Panc1 (cell line): ENCODE results near the gene RNF8. TPM values are rescaled to one million over a fixed set of nuclear protein-coding genes. Genes with fewer than 3 reads are reported as not detected.

Source experiments
- ATAC-seq: fragments of 200-7000 bp; cut with Tn5 transposase; 2 replicates; pipeline ENCODE4 v1.9.1; 2020; ENCODE audit warnings: mild to moderate bottlenecking, moderate library complexity
- BruUV-seq: library from RNA; stranded (reverse); fragments of 400-500 nt; replicated peaks from 2 replicates; lab custom pipeline; 2021; lab: Mats Ljungman, UMichigan
- CTCF ChIA-PET: fragments of 300-600 bp; sonication (Branson Sonifier 250); formaldehyde crosslinking; loops from one replicate; lab custom pipeline; 2022; ENCODE audit warnings: antibody characterized with exemption; lab: Charles Lee
- POLR2A ChIA-PET: fragments of 300-600 bp; sonication (Branson Sonifier 250); formaldehyde crosslinking; loops from one replicate; lab custom pipeline; 2022; ENCODE audit warnings: antibody characterized with exemption; lab: Charles Lee
- DNase-seq: peaks from one replicate; pipeline ENCODE4 v3.0.0-alpha.2; 2010; ENCODE audit warnings: low read depth, low spot score
- H3K27ac ChIP-seq: 2 replicates; pipeline ENCODE4 v1.5.1; 2011; ENCODE audit warnings: mild to moderate bottlenecking, low read length, inconsistent platforms
- H3K27me3 ChIP-seq: fragments of 200-500 bp; sonication (Bioruptor generic); 2 replicates; pipeline ENCODE4 v1.6.0; 2014; ENCODE audit warnings: low read length, inconsistent platforms; ENCODE audit not compliant: control insufficient read depth, insufficient read depth
- H3K36me3 ChIP-seq: fragments of 200-500 bp; sonication (Bioruptor generic); 2 replicates; pipeline ENCODE4 v1.5.1; 2014; ENCODE audit warnings: inconsistent platforms, mild to moderate bottlenecking, low read length, moderate library complexity; ENCODE audit not compliant: control insufficient read depth, insufficient read depth
- H3K4me1 ChIP-seq: 2 replicates; pipeline ENCODE4 v1.5.1; 2011; ENCODE audit warnings: inconsistent platforms, mild to moderate bottlenecking, low read length, moderate library complexity; ENCODE audit not compliant: control insufficient read depth, insufficient read depth
- H3K4me3 ChIP-seq, 2 experiments: 2 replicates each; pipeline ENCODE4 v1.5.1; 2011 to 2012; ENCODE audit warnings: low read depth in 2 of 2, low read length in 2 of 2, mild to moderate bottlenecking in 2 of 2, inconsistent platforms in 1 of 2, moderate library complexity in 1 of 2
- H3K9me3 ChIP-seq: fragments of 200-500 bp; sonication (Bioruptor generic); 2 replicates; pipeline ENCODE4 v1.5.1; 2014; ENCODE audit warnings: low read depth, mild to moderate bottlenecking, inconsistent platforms, low read length, moderate library complexity; ENCODE audit not compliant: control insufficient read depth, insufficient read depth
- POLR2AphosphoS5 ChIP-seq: IDR thresholded peaks from 2 replicates; pipeline ENCODE4 v1.6.1; 2012; ENCODE audit warnings: mild to moderate bottlenecking, low read depth, low read length, moderate library complexity
- SIN3A ChIP-seq: IDR thresholded peaks from 2 replicates; pipeline ENCODE4 v1.6.1; 2012; ENCODE audit warnings: low read depth, mild to moderate bottlenecking, low read length, moderate library complexity, borderline replicate concordance; ENCODE audit not compliant: insufficient read depth
- TCF7L2 ChIP-seq: IDR thresholded peaks from 2 replicates; pipeline ENCODE4 v1.6.1; 2011; ENCODE audit warnings: mild to moderate bottlenecking, low read depth, low read length, inconsistent platforms
- in situ Hi-C: cut with HindIII; loops from 2 replicates; pipeline ENCODE4 v1.10.0; 2016; ENCODE audit warnings: low sequenced_read_pairs, low pct_unique_long_range_greater_than_20kb
- intact Hi-C: fragments of 100-400 bp; cut with micrococcal nuclease; formaldehyde crosslinking; loops from one replicate; pipeline ENCODE4 v1.10.0; 2022; ENCODE audit not compliant: unreplicated experiment
- total RNA-seq: library from RNA; stranded (reverse); gene quantifications from one replicate; pipeline ENCODE4 v1.2.1, GENCODE V29; 2021; ENCODE audit not compliant: unreplicated experiment
- TF ChIP-seq, protein P1 (sequence below), 2 experiments: IDR thresholded peaks; 2 replicates each; pipeline ENCODE4 v1.6.1; 2011 to 2012; ENCODE audit warnings: low read depth in 2 of 2, control low read depth in 1 of 2, low read length in 1 of 2, mild to moderate bottlenecking in 1 of 2, moderate library complexity in 1 of 2; ENCODE audit not compliant: insufficient read depth in 1 of 2
- TF ChIP-seq, protein P2 (sequence below): fragments of 450-650 bp; IDR thresholded peaks from 2 replicates; pipeline ENCODE4 v1.5.1; 2017; ENCODE audit warnings: mild to moderate bottlenecking

The RNF8 gene
- total RNA-seq, 1 experiment from 2014 or later, result 21.1 TPM

- Histone ChIP-seq H3K9me3 (no peaks in the 10 kb centered on the region), H3K27ac (no peak overlapping the region), H3K36me3 (peaks cover 3% of the 10 kb centered on the region; the same call in 1 of the 2 replicates), H3K27me3 (no peaks in the 10 kb centered on the region), H3K4me1 (no peaks in the 10 kb centered on the region), H3K4me3 (no peak overlapping the region)
- in situ Hi-C loops (no loop called here), intact Hi-C loops (no loop called here)
- BruUV-seq, result no TSS peak
- CTCF ChIA-PET, result interaction anchor here (0.6 kb wide), 1 partner anchor 15 kb away, joined by 3 read pairs; no protein-coding TSS in a partner anchor
- POLR2A ChIA-PET, result no interaction called here
- ATAC-seq (no peak), DNase-seq (no peak)
- TF ChIP-seq SIN3A (no peak), POLR2AphosphoS5 (no peak), TCF7L2 (no peak)
- TF ChIP-seq, protein P1, sequence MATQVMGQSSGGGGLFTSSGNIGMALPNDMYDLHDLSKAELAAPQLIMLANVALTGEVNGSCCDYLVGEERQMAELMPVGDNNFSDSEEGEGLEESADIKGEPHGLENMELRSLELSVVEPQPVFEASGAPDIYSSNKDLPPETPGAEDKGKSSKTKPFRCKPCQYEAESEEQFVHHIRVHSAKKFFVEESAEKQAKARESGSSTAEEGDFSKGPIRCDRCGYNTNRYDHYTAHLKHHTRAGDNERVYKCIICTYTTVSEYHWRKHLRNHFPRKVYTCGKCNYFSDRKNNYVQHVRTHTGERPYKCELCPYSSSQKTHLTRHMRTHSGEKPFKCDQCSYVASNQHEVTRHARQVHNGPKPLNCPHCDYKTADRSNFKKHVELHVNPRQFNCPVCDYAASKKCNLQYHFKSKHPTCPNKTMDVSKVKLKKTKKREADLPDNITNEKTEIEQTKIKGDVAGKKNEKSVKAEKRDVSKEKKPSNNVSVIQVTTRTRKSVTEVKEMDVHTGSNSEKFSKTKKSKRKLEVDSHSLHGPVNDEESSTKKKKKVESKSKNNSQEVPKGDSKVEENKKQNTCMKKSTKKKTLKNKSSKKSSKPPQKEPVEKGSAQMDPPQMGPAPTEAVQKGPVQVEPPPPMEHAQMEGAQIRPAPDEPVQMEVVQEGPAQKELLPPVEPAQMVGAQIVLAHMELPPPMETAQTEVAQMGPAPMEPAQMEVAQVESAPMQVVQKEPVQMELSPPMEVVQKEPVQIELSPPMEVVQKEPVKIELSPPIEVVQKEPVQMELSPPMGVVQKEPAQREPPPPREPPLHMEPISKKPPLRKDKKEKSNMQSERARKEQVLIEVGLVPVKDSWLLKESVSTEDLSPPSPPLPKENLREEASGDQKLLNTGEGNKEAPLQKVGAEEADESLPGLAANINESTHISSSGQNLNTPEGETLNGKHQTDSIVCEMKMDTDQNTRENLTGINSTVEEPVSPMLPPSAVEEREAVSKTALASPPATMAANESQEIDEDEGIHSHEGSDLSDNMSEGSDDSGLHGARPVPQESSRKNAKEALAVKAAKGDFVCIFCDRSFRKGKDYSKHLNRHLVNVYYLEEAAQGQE (IDR thresholded peaks at IDR 0.05; ENCODE audit: insufficient read depth in 1 of 2, low read depth in 2 of 2, low read length in 1 of 2), result no peak
- TF ChIP-seq, protein P2, sequence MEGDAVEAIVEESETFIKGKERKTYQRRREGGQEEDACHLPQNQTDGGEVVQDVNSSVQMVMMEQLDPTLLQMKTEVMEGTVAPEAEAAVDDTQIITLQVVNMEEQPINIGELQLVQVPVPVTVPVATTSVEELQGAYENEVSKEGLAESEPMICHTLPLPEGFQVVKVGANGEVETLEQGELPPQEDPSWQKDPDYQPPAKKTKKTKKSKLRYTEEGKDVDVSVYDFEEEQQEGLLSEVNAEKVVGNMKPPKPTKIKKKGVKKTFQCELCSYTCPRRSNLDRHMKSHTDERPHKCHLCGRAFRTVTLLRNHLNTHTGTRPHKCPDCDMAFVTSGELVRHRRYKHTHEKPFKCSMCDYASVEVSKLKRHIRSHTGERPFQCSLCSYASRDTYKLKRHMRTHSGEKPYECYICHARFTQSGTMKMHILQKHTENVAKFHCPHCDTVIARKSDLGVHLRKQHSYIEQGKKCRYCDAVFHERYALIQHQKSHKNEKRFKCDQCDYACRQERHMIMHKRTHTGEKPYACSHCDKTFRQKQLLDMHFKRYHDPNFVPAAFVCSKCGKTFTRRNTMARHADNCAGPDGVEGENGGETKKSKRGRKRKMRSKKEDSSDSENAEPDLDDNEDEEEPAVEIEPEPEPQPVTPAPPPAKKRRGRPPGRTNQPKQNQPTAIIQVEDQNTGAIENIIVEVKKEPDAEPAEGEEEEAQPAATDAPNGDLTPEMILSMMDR, result no peak
Observed at GRCh38 chr6:37371154-37372083, 17.6 kb downstream of the RNF8 start.

DNA sequence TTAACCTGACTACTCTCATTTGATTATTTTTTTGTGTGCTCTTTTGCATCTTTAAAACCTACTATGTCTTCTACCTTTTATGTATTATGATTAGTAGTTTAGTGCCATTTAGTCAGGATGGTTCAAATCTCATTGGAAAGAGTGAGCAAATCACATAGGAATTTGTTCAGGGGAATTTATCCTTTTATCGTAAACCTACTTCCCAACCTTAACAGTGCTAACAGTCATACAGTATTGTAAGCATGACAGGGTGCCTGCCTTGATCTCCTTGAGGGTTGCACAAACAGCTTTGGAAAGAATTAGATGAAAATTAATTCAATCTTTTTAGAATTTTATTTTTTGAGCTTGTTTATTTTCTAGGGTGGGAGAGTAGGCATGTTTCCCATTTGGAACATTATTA lies 18.3 kb downstream of the RNF8 start:
- H3K9me3 ChIP-seq, result no peaks in the 10 kb centered on the region
- ATAC-seq (no peak), DNase-seq (no peak)
- no peak overlapping the region for H3K4me3 ChIP-seq
- in situ Hi-C loops, result no loop called here
- no peaks in the 10 kb centered on the region for H3K4me1 ChIP-seq
- no TSS peak for BruUV-seq
- H3K27ac ChIP-seq, result no peak overlapping the region
- POLR2A ChIA-PET, result no interaction called here
- TF ChIP-seq, protein P2, result no peak
- TF ChIP-seq, protein P1 (IDR thresholded peaks at IDR 0.05; ENCODE audit: insufficient read depth in 1 of 2, low read depth in 2 of 2, low read length in 1 of 2), result no peak
- TF ChIP-seq SIN3A, result no peak
- no peak for TF ChIP-seq TCF7L2
- no peak for TF ChIP-seq POLR2AphosphoS5
- CTCF ChIA-PET, result interaction anchor here (0.6 kb wide), 1 partner anchor 16 kb away, joined by 3 read pairs; no protein-coding TSS in a partner anchor
- H3K36me3 ChIP-seq, result peaks cover 3% of the 10 kb centered on the region; the same call in 1 of the 2 replicates
- intact Hi-C loops, result no loop called here
- H3K27me3 ChIP-seq, result no peaks in the 10 kb centered on the region
